ENCODE data around the gene MDP1.

DNA sequence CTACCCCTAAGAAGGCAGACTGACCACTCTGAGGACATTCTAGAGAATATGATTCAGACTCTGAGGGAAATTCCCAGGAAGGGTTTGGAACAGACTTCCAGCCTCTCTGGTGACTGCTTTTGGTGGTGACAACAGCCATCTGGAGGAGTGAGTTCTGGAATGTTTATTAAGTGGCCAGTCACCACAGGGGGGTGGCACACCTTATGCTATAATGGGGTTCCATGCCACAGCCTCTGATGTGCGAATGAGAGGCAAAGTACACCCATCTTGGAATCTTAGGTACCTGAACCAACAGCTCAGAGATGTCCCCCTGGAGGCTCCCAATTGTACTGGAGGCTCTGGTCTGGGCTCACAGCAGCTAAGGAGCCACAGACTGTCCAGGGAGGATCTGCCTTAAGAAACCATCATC lies 36.0 kb upstream of the MDP1 start:
- TF ChIP-seq, protein P1, sequence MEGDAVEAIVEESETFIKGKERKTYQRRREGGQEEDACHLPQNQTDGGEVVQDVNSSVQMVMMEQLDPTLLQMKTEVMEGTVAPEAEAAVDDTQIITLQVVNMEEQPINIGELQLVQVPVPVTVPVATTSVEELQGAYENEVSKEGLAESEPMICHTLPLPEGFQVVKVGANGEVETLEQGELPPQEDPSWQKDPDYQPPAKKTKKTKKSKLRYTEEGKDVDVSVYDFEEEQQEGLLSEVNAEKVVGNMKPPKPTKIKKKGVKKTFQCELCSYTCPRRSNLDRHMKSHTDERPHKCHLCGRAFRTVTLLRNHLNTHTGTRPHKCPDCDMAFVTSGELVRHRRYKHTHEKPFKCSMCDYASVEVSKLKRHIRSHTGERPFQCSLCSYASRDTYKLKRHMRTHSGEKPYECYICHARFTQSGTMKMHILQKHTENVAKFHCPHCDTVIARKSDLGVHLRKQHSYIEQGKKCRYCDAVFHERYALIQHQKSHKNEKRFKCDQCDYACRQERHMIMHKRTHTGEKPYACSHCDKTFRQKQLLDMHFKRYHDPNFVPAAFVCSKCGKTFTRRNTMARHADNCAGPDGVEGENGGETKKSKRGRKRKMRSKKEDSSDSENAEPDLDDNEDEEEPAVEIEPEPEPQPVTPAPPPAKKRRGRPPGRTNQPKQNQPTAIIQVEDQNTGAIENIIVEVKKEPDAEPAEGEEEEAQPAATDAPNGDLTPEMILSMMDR (IDR thresholded peaks at IDR 0.05), result no peak
- no peak for TF ChIP-seq POLR2A (IDR thresholded peaks at IDR 0.05)

Measured in thyroid gland (tissue), 4 donors.